Measurements from ENCODE around the gene PUSL1. TPM values are rescaled to one million over a fixed set of nuclear protein-coding genes. Genes with fewer than 3 reads are reported as not detected.

PUSL1 gene
- total and polyA plus RNA-seq, 8 donors = 5.9 to 64.9 (median 25.5) TPM; not detected in 1

DNA sequence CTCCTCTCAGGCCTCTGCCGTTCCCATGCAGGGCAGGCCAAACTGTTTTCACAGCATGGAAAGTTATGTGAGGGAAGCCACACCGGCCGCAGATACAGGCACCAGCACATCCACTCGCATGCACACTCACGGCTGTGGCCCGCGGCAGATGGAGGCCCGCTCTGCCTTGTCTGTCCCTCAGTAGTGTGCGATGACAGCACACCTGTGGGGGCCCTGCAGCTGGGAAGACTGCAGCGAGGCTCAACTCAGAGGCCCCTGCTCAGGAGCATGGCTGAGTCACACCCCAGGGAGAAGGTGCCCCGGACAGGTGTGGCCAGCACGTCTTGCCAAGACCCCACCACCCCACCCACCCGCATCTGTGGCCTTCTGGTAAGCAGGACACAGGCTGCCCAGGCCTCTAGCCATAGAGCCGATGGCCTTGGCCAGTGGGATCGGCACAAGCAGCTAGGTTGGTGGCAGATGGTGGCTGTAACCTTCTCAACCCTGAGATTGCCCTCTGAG, 33.4 kb upstream of the PUSL1 start:
- H3K36me3 ChIP-seq = peaks cover 0 to 9% (median 7%) of the 10 kb centered on the region in 4 donors
- H3K27ac ChIP-seq = peak overlapping the region in 1 of 5 donors; percentile 92
- intact Hi-C loops (cut with DNase I; ENCODE audit: low total_unique reads) = no loop called here
- no peaks in the 10 kb centered on the region for H3K27me3 ChIP-seq
- WGBS, 5 donors = 88 to 95% (median 89%) methylated on average over 11 to 15 of the region's 15 CpGs
- DNase-seq = no peak
- TF ChIP-seq POLR2AphosphoS5 (IDR thresholded peaks at IDR 0.05) (no peak), POLR2A (IDR thresholded peaks at IDR 0.05) (no peak), EP300 (IDR thresholded peaks at IDR 0.05) (no peak)
- H3K9me3 ChIP-seq = no peaks in the 10 kb centered on the region
- H3K4me1 ChIP-seq = peaks cover 30 to 48% (median 41%) of the 10 kb centered on the region in 4 donors
- peak overlapping the region in 2 of 4 donors; percentile 95 to 98 for H3K4me3 ChIP-seq

- peaks cover 0 to 7% (median 6%) of the 10 kb centered on the region in 4 donors for H3K36me3 ChIP-seq
- intact Hi-C loops (cut with DNase I; ENCODE audit: low total_unique reads) = no loop called here
- H3K4me1 ChIP-seq = peaks cover 22 to 40% (median 34%) of the 10 kb centered on the region in 4 donors
- no peaks in the 10 kb centered on the region for H3K9me3 ChIP-seq
- no peaks in the 10 kb centered on the region for H3K27me3 ChIP-seq
- no peak for TF ChIP-seq POLR2A (IDR thresholded peaks at IDR 0.05)
- no peak for TF ChIP-seq POLR2AphosphoS5 (IDR thresholded peaks at IDR 0.05)
- TF ChIP-seq CTCF (IDR thresholded peaks at IDR 0.05) = no peak
- H3K27ac ChIP-seq = no peak overlapping the region
- H3K4me3 ChIP-seq = no peak overlapping the region
- WGBS, 5 donors = 70 to 76% (median 76%) methylated on average over 9 of the region's 9 CpGs
- no peak for DNase-seq
Observed at GRCh38 chr1:1275836-1276235, 32.6 kb upstream of the PUSL1 start.

- TF ChIP-seq CTCF (IDR thresholded peaks at IDR 0.05) (no peak), POLR2A (IDR thresholded peaks at IDR 0.05) (no peak), EP300 (IDR thresholded peaks at IDR 0.05) (no peak), POLR2AphosphoS5 (IDR thresholded peaks at IDR 0.05) (no peak)
- no peak overlapping the region for H3K4me3 ChIP-seq
- intact Hi-C loops (cut with DNase I; ENCODE audit: low total_unique reads) = no loop called here
- 80 to 96% (median 94%) methylated on average over 13 of the region's 13 CpGs for WGBS, 5 donors
- no peaks in the 10 kb centered on the region for H3K36me3 ChIP-seq
- no peaks in the 10 kb centered on the region for H3K27me3 ChIP-seq
- DNase-seq = no peak
- peaks cover 12 to 35% (median 28%) of the 10 kb centered on the region in 4 donors for H3K4me1 ChIP-seq
- H3K9me3 ChIP-seq = no peaks in the 10 kb centered on the region
- no peak overlapping the region for H3K27ac ChIP-seq
Observed at GRCh38 chr1:1278620-1279019, 29.8 kb upstream of the PUSL1 start.

- TF ChIP-seq EP300 (IDR thresholded peaks at IDR 0.05) = no peak
- no peak for TF ChIP-seq CTCF (IDR thresholded peaks at IDR 0.05)
- TF ChIP-seq POLR2A (IDR thresholded peaks at IDR 0.05) = no peak
- TF ChIP-seq POLR2AphosphoS5 (IDR thresholded peaks at IDR 0.05) = no peak
- intact Hi-C loops (cut with DNase I; ENCODE audit: low total_unique reads) = no loop called here
- 90 to 93% (median 92%) methylated on average over 16 to 17 of the region's 17 CpGs for WGBS, 5 donors
- no peak for DNase-seq
- Histone ChIP-seq H3K36me3 (no peaks in the 10 kb centered on the region), H3K27ac (no peak overlapping the region), H3K27me3 (no peaks in the 10 kb centered on the region), H3K4me1 (peaks cover 12 to 35% (median 28%) of the 10 kb centered on the region in 4 donors), H3K4me3 (no peak overlapping the region), H3K9me3 (no peaks in the 10 kb centered on the region)
Observed at GRCh38 chr1:1279028-1279427, 29.4 kb upstream of the PUSL1 start.

DNA sequence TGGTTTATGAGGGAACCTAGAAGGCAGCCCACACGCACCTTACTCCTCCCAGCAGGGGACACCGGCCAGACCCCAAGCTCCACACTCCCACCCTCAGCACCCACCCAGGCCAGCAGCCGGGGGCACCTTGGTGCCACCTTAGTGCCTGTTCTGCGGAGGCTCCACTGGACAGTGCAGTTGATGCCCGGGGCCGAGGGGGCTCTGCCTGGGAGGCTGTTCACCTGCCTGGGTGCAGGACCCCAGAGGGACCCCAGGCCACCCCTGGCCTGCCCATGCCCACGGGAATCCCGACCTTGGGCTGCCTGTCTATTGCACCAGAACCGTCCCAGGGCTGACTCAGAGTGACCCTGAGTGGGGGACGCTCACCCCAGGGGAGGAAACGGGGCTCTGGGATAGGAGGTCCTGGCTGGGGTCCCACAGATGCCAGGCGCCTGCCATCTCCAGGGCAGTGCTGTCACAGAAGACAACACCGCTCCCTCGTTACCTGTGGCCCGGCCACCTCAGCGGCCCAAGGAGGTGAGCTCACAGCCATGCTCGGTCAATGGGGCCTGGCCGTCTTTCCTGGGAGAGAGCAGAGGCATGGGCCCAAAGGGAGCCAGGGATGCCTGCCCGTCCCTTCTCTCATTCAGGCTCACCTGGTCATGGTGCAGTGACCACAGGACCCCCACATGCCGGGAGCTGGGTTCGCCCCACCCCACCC, 27.5 kb upstream of the PUSL1 start:
- intact Hi-C loops (cut with DNase I; ENCODE audit: low total_unique reads) = no loop called here
- H3K9me3 ChIP-seq = no peaks in the 10 kb centered on the region
- TF ChIP-seq CTCF (IDR thresholded peaks at IDR 0.05) (no peak), EP300 (IDR thresholded peaks at IDR 0.05) (no peak), POLR2AphosphoS5 (IDR thresholded peaks at IDR 0.05) (no peak), POLR2A (IDR thresholded peaks at IDR 0.05) (no peak)
- H3K27ac ChIP-seq = peak overlapping the region in 4 of 5 donors; percentile 70 to 78 (median 76)
- DNase-seq = no peak
- H3K4me3 ChIP-seq = no peak overlapping the region
- H3K36me3 ChIP-seq = no peaks in the 10 kb centered on the region
- H3K4me1 ChIP-seq = peaks cover 12 to 23% (median 17%) of the 10 kb centered on the region in 4 donors
- 76 to 92% (median 88%) methylated on average over 9 to 21 of the region's 21 CpGs for WGBS, 5 donors
- peaks cover 0 to 17% (median 0%) of the 10 kb centered on the region in 3 donors for H3K27me3 ChIP-seq

Data from stomach (tissue), 9 donors.